ENCODE data around the gene KCNN1. TPM values are rescaled to one million over a fixed set of nuclear protein-coding genes. Genes with fewer than 3 reads are reported as not detected.
"Not testable (repeated sequence)": the region's sequence is repeated elsewhere in the genome, so short reads cannot be mapped to it uniquely, and the experiment has no call there.

The KCNN1 gene
- total RNA-seq, 1 donor from 2014 or later: 30.1 TPM

GRCh38 chr19:18031401-18031800 lies 64.5 kb downstream of the KCNN1 start:
- not testable (repeated sequence) for DNase-seq

DNA sequence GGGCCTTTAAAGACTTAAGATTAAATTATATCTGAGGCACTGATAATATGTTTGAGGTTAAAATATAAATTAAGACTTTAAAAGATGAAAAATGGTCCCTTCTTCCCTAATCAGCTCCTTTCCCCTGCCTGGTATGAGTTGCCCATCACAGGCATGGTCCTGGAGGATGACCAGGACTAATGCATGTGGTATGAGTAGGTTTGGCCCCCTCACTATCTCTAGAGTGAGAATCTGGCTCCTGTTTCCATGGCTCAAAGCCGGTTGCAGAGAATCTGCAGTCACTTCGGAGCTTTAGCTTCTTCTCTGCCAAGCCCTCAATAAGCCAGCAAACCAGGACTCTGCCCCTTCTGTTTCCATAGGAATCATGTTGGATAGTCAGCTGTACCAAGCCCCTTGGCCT lies 65.2 kb downstream of the KCNN1 start:
- DNase-seq: not testable (repeated sequence)

DNA sequence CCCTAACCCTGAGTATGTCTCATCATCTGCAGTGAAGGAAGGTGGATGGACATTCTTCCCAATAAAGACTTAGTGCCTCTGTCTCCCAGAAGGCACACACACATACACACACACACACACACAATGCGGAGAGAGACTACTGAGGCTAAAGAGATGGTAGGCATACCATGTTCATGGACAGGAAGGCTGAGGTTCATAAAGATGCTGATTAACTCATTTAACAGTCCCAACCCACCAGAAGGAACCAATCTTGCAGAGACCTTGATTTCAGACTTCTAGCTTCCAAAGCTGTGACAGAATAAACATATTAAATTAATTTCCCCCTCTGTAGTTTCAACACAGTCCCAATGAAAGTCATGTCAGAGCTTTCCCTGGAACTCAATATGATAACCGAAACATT lies 74.1 kb downstream of the KCNN1 start:
- no peak for DNase-seq

DNA sequence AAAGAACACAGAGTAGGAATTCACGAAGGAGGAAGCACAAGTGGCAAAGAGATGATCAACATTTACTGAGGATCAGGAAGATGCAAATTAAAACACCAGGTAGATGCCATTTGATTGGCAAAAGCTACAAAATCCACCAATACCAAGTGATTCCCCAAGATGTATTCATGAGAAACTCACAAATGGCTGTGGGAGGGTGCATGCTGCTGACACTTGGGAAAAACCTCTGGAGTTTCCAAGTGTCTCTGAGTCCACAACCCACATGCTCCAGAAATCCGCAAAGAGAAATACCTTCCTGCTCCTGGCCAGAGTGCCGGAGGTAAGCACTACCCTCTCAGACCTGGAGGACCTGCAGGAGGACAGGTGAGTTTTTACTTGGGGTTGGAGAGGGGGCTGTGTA lies 76.8 kb downstream of the KCNN1 start:
- no peak for DNase-seq

DNA sequence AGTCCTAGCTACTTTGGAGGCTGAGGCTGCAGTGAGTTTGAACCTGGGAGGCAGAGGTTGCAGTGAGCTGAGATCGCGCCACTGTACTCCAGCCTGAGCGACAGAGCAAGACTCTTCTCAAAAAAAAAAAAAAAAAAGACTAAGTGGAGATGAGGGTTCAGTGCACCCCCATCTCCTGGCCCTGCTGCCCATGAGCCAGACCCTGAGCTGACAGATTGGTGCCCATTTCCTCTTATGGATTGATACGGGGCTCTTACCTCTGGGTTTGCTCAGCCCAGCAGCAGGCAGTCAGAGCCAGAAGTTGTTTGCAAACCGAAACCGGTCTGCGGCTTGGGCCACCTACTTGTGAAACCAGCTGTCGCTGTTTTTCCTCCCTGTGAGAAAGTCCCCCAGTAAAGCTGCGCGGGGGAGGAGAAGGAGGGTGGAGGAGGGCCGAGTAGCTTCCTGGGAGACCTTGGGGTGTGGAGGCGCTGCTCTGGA lies 78.0 kb downstream of the KCNN1 start:
- DNase-seq: peak; percentile 47

DNA sequence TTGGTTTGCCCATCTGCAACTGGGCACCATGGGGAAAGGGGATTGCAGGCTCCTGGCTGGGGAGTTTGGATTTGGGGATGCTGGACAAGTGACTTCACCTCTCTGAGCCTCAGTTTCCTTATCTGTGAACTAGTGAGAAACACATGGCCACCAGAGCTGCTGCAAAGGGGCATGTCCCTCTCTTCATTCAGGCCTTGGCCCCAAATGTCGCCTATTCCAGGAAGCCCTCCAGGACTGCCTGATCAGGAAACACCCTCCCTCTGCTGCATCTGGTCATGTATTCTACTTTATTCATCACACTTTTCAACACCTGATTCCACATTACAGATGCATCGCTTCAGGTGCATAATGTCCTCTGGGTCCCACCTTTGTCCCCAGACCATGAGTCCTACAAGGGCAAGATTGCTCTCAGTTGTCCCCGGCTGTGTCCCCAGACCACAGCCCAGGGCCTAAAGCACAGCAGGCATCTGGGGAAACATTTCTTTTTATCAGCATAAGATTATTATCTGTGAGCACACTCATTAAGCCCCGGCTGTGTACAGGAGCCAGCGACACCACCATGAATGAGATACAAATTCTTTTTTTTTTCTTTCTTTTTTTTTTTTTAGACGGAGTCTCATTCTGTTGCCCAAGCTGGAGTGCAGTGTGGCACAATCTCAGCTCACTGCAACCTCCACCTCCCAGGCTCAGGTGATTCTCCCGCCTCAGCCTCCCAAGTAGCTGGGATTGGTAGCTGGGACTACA lies 78.6 kb downstream of the KCNN1 start:
- DNase-seq: no peak

GRCh38 chr19:18046059-18046718 lies 79.3 kb downstream of the KCNN1 start:
- DNase-seq: no peak

DNA sequence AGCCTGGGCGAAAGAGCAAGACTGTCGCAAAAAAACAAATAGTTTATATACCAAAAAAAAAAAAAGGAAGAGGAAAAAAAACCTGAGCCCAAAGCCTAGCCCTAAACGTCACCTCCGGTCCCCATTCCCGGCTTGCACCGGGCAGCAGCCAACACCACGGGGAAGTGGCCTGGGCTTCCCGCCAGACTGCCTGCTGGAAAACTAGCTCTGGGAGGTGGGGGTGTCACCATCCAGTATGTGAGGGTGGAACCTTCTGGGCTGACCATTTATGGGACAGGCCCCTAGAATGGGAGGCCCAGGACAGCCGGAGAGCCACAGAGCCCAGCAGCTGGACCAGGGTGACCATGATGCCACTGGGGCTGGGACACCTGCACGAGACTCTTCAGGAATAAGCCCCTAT lies 82.5 kb downstream of the KCNN1 start:
- DNase-seq: peak; percentile 38

Small RNA genes lying within 50 kb of the gene (small RNA-seq; reads per million reads assigned to genes)
- gene RNA5SP468: not detected

Other genes with a start within 250 kb of the KCNN1 start
- gene MAP1S, start 247.6 kb upstream of the KCNN1 start, total RNA-seq: 42.0 TPM
- gene FCHO1, start 215.6 kb upstream of the KCNN1 start, total RNA-seq: 24.6 TPM
- not detected for gene B3GNT3, start 172.0 kb upstream of the KCNN1 start, total RNA-seq
- gene INSL3, start 145.6 kb upstream of the KCNN1 start, total RNA-seq: not detected
- 1.1 TPM for gene JAK3, start 119.1 kb upstream of the KCNN1 start, total RNA-seq
- gene RPL18A, start 107.2 kb upstream of the KCNN1 start, total RNA-seq: 612 TPM
- gene SLC5A5, start 95.2 kb upstream of the KCNN1 start, total RNA-seq: 1.9 TPM
- 13.9 TPM for gene CCDC124, start 34.1 kb upstream of the KCNN1 start, total RNA-seq
- 5.1 TPM for gene ARRDC2, start 41.1 kb downstream of the KCNN1 start, total RNA-seq
- gene IL12RB1, start 119.8 kb downstream of the KCNN1 start, total RNA-seq: 0.47 TPM
- 5.0 TPM for gene MAST3, start 130.7 kb downstream of the KCNN1 start, total RNA-seq
- gene PIK3R2, start 186.1 kb downstream of the KCNN1 start, total RNA-seq: 43.5 TPM
- 0.62 TPM for gene IFI30, start 206.7 kb downstream of the KCNN1 start, total RNA-seq
- gene MPV17L2, start 226.1 kb downstream of the KCNN1 start, total RNA-seq: 7.8 TPM
- 50.4 TPM for gene RAB3A, start 236.9 kb downstream of the KCNN1 start, total RNA-seq